SK-N-SH (cell line): ENCODE data around the gene MEGF8. TPM values are rescaled to one million over a fixed set of nuclear protein-coding genes. Genes with fewer than 3 reads are reported as not detected.

Experiments used
- CTCF ChIA-PET: fragments of 300-600, 350-600 bp; formaldehyde crosslinking; extraction: SDS; loops from one replicate; lab custom pipeline; 2021; lab: Yijun Ruan, JAX
- POLR2A ChIA-PET: fragments of 350-600 bp; sonication (Branson Sonifier 250); formaldehyde crosslinking; extraction: SDS; loops from one replicate; lab custom pipeline; 2020; ENCODE audit warnings: antibody characterized with exemption, inconsistent platforms; lab: Yijun Ruan, JAX
- DNase-seq: peaks from one replicate; pipeline ENCODE4 v3.0.0; 2012
- H2AFZ ChIP-seq: fragments of 200-600 bp; sonication (generic); 2 replicates; pipeline ENCODE4 v1.8.1; 2016; ENCODE audit warnings: antibody characterized with exemption, mild to moderate bottlenecking, low read depth
- H3F3A ChIP-seq: fragments of 200-600 bp; sonication (generic); replicated peaks from 2 replicates; pipeline ENCODE3; 2016; ENCODE audit warnings: antibody characterized with exemption, mild to moderate bottlenecking; ENCODE audit not compliant: insufficient read depth
- H3K27ac ChIP-seq, 2 experiments: fragments of 200-500 bp in 1 of 2; fragments of 200-600 bp in 1 of 2; sonication (Bioruptor generic) in 1 of 2; sonication (generic), shearing (Covaris generic) in 1 of 2; 2 replicates each; pipeline versions ENCODE4 v1.5.1 to v1.6.1; 2014 to 2016; ENCODE audit warnings: low read depth in 2 of 2, inconsistent platforms in 1 of 2, low read length in 1 of 2, mild to moderate bottlenecking in 1 of 2, mixed read lengths in 1 of 2
- H3K27me3 ChIP-seq: fragments of 200-600 bp; sonication (generic), shearing (Covaris generic); 2 replicates; pipeline ENCODE4 v1.6.1; 2016; ENCODE audit warnings: mixed run types; ENCODE audit not compliant: insufficient read depth
- H3K36me3 ChIP-seq, 2 experiments: fragments of 200-500 bp in 1 of 2; fragments of 200-600 bp in 1 of 2; sonication (Bioruptor generic) in 1 of 2; sonication (generic) in 1 of 2; replicated peaks in 1 of 2; 2 replicates each; pipeline versions ENCODE3 to v1.5.1; 2014 to 2016; ENCODE audit warnings: low read length in 1 of 2, mild to moderate bottlenecking in 1 of 2; ENCODE audit not compliant: insufficient read depth in 2 of 2, control insufficient read depth in 1 of 2
- H3K4me1 ChIP-seq, 2 experiments: fragments of 200-500 bp in 1 of 2; fragments of 200-600 bp in 1 of 2; sonication (Bioruptor generic) in 1 of 2; sonication (generic), shearing (Covaris generic) in 1 of 2; 2 replicates each; pipeline versions ENCODE4 v1.5.1 to v1.6.1; 2014 to 2016; ENCODE audit warnings: low read depth in 1 of 2, low read length in 1 of 2, mixed run types in 1 of 2; ENCODE audit not compliant: insufficient read depth in 2 of 2, control insufficient read depth in 1 of 2
- H3K4me2 ChIP-seq: fragments of 200-600 bp; sonication (generic), shearing (Covaris generic); 2 replicates; pipeline ENCODE4 v1.6.1; 2017; ENCODE audit warnings: mixed run types
- H3K4me3 ChIP-seq, 2 experiments: fragments of 200-500 bp in 1 of 2; fragments of 200-600 bp in 1 of 2; sonication (Bioruptor generic) in 1 of 2; sonication (generic), shearing (Covaris generic) in 1 of 2; 2 replicates each; pipeline versions ENCODE4 v1.5.1 to v1.8.1; 2014 to 2016; ENCODE audit warnings: low read depth in 2 of 2, inconsistent platforms in 1 of 2, low read length in 1 of 2, mild to moderate bottlenecking in 1 of 2, mixed read lengths in 1 of 2, moderate library complexity in 1 of 2
- H3K79me2 ChIP-seq: fragments of 200-600 bp; sonication (generic); 2 replicates; pipeline ENCODE4 v1.8.1; 2017; ENCODE audit warnings: mild to moderate bottlenecking; ENCODE audit not compliant: insufficient read depth
- H3K9ac ChIP-seq: fragments of 200-600 bp; sonication (generic); 2 replicates; pipeline ENCODE4 v1.6.1; 2017; ENCODE audit warnings: mixed run types
- H3K9me2 ChIP-seq: fragments of 200-600 bp; sonication (generic); 2 replicates; pipeline ENCODE4 v1.6.1; 2017; ENCODE audit warnings: mixed run types
- H3K9me3 ChIP-seq: fragments of 200-600 bp; sonication (generic); 2 replicates; pipeline ENCODE4 v1.6.1; 2017; ENCODE audit warnings: mixed run types, mild to moderate bottlenecking, moderate library complexity
- H4K20me1 ChIP-seq: fragments of 200-600 bp; sonication (generic); 2 replicates; pipeline ENCODE4 v1.6.1; 2017; ENCODE audit warnings: mild to moderate bottlenecking, mixed run types; ENCODE audit not compliant: insufficient read depth
- ELF1 ChIP-seq: IDR thresholded peaks from 2 replicates; pipeline ENCODE4 v1.4.0; 2012
- FOSL2 ChIP-seq: IDR thresholded peaks from 2 replicates; pipeline ENCODE4 v1.4.0; 2012; ENCODE audit warnings: low read depth, mild to moderate bottlenecking, moderate library complexity, borderline replicate concordance
- FOXM1 ChIP-seq: IDR thresholded peaks from 2 replicates; pipeline ENCODE4 v1.4.0; 2012; ENCODE audit warnings: low read depth, mild to moderate bottlenecking
- GATA2 ChIP-seq: sonication (generic); formaldehyde crosslinking; IDR thresholded peaks from 2 replicates; pipeline ENCODE4 v1.5.0; 2020; ENCODE audit warnings: mild to moderate bottlenecking, missing genetic modification reagents
- SIN3A ChIP-seq: IDR thresholded peaks from 2 replicates; pipeline ENCODE4 v1.6.1; 2012; ENCODE audit warnings: low read depth, mild to moderate bottlenecking, low read length, moderate library complexity, borderline replicate concordance
- TCF12 ChIP-seq: IDR thresholded peaks from 2 replicates; pipeline ENCODE4 v1.4.0; 2012
- USF2 ChIP-seq: fragments of 150-350 bp; IDR thresholded peaks from 2 replicates; pipeline ENCODE4 v1.6.1; 2017; ENCODE audit warnings: antibody characterized with exemption, low read length, low read depth, borderline replicate concordance
- YY1 ChIP-seq: IDR thresholded peaks from 2 replicates; pipeline ENCODE4 v1.4.0; 2012; ENCODE audit warnings: low read depth, mild to moderate bottlenecking
- WGBS: methylation state at CpG from one replicate; pipeline ENCODE4 v1.1.6; 2017; ENCODE audit warnings: low lambda C conversion rate; 5-methylcytosine and 5-hydroxymethylcytosine counted together
- polyA plus RNA-seq, 3 experiments: library from polyadenylated mRNA; depleted of rRNA; stranded (reverse); fragments of >200 nt; gene quantifications; 2 replicates each; pipeline ENCODE4 v1.2.3, GENCODE V29; 2012
- TF ChIP-seq, protein P1 (sequence below): IDR thresholded peaks from 2 replicates; pipeline ENCODE4 v1.4.0; 2012; ENCODE audit warnings: low read depth, borderline replicate concordance
- TF ChIP-seq, protein P2 (sequence below): IDR thresholded peaks from 2 replicates; pipeline ENCODE4 v1.4.0; 2012; ENCODE audit warnings: low read depth, borderline replicate concordance
- TF ChIP-seq, protein P3 (sequence below): fragments of 200-600 bp; sonication (generic); IDR thresholded peaks from 2 replicates; pipeline ENCODE4 v1.6.1; 2017; ENCODE audit warnings: antibody characterized with exemption, mild to moderate bottlenecking, moderate library complexity

MEGF8 gene
- polyA plus RNA-seq, 1 of the 3 experiments (the other 2 are of a cell fraction): 19.1 TPM

DNA sequence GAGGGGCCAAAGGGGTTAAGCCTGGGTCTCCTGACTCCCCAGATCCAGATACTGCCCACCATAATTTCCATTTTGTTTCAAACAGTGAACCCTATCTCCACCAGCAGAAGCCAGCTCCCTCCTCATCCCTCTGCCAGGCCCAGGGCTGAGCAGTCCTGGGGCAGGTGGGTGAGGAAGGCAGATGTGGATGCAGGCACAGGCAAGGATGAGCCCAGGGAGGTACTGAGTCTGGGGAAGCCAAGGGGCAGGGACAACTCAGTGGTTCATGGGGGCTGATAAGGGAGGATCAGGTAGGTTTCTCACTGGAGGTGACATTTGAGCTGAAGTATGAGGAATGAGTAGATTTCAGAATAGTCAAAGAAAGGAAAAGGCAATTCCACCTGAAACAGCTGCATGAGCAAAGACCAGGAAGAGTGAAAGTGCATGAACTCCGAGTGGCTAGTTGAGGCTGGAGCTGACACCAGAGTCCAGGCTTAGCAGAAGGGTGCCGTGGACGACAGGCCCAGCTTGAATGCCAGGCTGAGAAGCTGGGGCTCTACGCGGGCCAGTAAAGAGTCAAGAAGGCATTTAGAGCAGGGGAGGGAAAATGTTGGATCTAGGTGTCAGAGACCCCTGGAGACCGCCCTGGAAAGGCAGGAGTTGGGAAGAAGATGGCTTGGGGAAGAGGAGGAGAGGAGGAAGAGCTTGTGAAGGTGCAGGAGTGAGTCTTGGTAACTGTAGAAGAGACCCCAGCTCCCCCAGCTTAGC lies 46.1 kb upstream of the MEGF8 start:
- Histone ChIP-seq H3K4me2 (peak overlapping the region; percentile 97), H3K79me2 (peaks cover 65% of the 10 kb centered on the region), H2AFZ (no peak overlapping the region), H3K4me1 (peaks cover 51 to 72% of the 10 kb centered on the region in 2 experiments), H3K9me2 (no peaks in the 10 kb centered on the region), H3K36me3 (peaks cover 13% of the 10 kb centered on the region in 2 experiments), H3K4me3 (peak overlapping the region; percentile 69 to 80), H3K27me3 (no peaks in the 10 kb centered on the region), H3K9ac (peak overlapping the region; percentile 83), H3F3A (peaks cover 53% of the 10 kb centered on the region), H3K9me3 (no peaks in the 10 kb centered on the region), H4K20me1 (no peaks in the 10 kb centered on the region), H3K27ac (peak overlapping the region; percentile 93 to 96)
- ChIA-PET CTCF (interaction anchor here (0.6 to 7.1 kb wide), 27 partner anchors 8 to 241 kb away, joined by 3 to 205 read pairs (median 4); partner anchors contain the start of genes DEDD2, ERF, GSK3A and PAFAH1B3), POLR2A (interaction anchor here (1.0 to 4.2 kb wide), 6 partner anchors 9 to 36 kb away, joined by 3 to 35 read pairs (median 6); partner anchors contain the start of genes CIC, ERF, GSK3A and PAFAH1B3)
- TF ChIP-seq USF2 (no peak), GATA2 (CRISPR knock-in tag) (no peak), FOXM1 (no peak), TCF12 (no peak), SIN3A (no peak), ELF1 (no peak), YY1 (no peak), FOSL2 (no peak)
- TF ChIP-seq, protein P1, sequence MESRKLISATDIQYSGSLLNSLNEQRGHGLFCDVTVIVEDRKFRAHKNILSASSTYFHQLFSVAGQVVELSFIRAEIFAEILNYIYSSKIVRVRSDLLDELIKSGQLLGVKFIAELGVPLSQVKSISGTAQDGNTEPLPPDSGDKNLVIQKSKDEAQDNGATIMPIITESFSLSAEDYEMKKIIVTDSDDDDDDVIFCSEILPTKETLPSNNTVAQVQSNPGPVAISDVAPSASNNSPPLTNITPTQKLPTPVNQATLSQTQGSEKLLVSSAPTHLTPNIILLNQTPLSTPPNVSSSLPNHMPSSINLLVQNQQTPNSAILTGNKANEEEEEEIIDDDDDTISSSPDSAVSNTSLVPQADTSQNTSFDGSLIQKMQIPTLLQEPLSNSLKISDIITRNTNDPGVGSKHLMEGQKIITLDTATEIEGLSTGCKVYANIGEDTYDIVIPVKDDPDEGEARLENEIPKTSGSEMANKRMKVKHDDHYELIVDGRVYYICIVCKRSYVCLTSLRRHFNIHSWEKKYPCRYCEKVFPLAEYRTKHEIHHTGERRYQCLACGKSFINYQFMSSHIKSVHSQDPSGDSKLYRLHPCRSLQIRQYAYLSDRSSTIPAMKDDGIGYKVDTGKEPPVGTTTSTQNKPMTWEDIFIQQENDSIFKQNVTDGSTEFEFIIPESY: no peak
- TF ChIP-seq, protein P2, sequence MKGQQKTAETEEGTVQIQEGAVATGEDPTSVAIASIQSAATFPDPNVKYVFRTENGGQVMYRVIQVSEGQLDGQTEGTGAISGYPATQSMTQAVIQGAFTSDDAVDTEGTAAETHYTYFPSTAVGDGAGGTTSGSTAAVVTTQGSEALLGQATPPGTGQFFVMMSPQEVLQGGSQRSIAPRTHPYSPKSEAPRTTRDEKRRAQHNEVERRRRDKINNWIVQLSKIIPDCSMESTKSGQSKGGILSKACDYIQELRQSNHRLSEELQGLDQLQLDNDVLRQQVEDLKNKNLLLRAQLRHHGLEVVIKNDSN: no peak
- TF ChIP-seq, protein P3, sequence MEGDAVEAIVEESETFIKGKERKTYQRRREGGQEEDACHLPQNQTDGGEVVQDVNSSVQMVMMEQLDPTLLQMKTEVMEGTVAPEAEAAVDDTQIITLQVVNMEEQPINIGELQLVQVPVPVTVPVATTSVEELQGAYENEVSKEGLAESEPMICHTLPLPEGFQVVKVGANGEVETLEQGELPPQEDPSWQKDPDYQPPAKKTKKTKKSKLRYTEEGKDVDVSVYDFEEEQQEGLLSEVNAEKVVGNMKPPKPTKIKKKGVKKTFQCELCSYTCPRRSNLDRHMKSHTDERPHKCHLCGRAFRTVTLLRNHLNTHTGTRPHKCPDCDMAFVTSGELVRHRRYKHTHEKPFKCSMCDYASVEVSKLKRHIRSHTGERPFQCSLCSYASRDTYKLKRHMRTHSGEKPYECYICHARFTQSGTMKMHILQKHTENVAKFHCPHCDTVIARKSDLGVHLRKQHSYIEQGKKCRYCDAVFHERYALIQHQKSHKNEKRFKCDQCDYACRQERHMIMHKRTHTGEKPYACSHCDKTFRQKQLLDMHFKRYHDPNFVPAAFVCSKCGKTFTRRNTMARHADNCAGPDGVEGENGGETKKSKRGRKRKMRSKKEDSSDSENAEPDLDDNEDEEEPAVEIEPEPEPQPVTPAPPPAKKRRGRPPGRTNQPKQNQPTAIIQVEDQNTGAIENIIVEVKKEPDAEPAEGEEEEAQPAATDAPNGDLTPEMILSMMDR: no peak
- 23% methylated on average over 6 of the region's 6 CpGs for WGBS
- no peak for DNase-seq
